Heart left ventricle (tissue), 16 donors: ENCODE data around the gene TFF3. TPM values are rescaled to one million over a fixed set of nuclear protein-coding genes. Genes with fewer than 3 reads are reported as not detected.

Source experiments
- ATAC-seq, 4 donors: fragments of 200-7000 bp; cut with Tn5 transposase; one replicate each; pipeline ENCODE4 v1.9.1; 2020 to 2022; ENCODE audit warnings: moderate library complexity in 4 of 4, mild to moderate bottlenecking in 3 of 4, moderate number of reproducible peaks in 1 of 4
- DNase-seq, 5 donors: peaks; one replicate each; pipeline ENCODE4 v3.0.0-alpha.2; 2020
- H3K27ac ChIP-seq, 12 donors: fragments of 200-600 bp; sonication (generic) in 4 of 12; one replicate each; pipeline versions ENCODE4 v1.5.0 to v1.8.0; 2016 to 2022; ENCODE audit warnings: mild to moderate bottlenecking in 2 of 12
- H3K27me3 ChIP-seq, 9 donors: fragments of 200-600 bp; sonication (generic) in 2 of 9; one replicate each; pipeline versions ENCODE4 v1.5.1 to v1.8.0; 2016 to 2022; ENCODE audit warnings: mild to moderate bottlenecking in 3 of 9
- H3K36me3 ChIP-seq, 9 donors: fragments of 200-600 bp; sonication (generic) in 2 of 9; one replicate each; pipeline versions ENCODE4 v1.5.0 to v1.8.0; 2018 to 2022; ENCODE audit warnings: mild to moderate bottlenecking in 2 of 9
- H3K4me1 ChIP-seq, 12 donors: fragments of 200-600 bp; sonication (generic) in 4 of 12; one replicate each; pipeline versions ENCODE4 v1.5.0 to v1.8.0; 2016 to 2022; ENCODE audit warnings: mild to moderate bottlenecking in 3 of 12
- H3K4me3 ChIP-seq, 12 donors: fragments of 200-600 bp; sonication (generic) in 4 of 12; one replicate each; pipeline versions ENCODE4 v1.5.0 to v1.8.0; 2017 to 2022; ENCODE audit warnings: mild to moderate bottlenecking in 9 of 12, moderate library complexity in 4 of 12
- H3K9me3 ChIP-seq, 12 donors: fragments of 200-600 bp; sonication (generic) in 4 of 12; one replicate each; pipeline versions ENCODE4 v1.5.0 to v1.8.0; 2016 to 2022; ENCODE audit warnings: mild to moderate bottlenecking in 1 of 12
- CTCF ChIP-seq, 12 donors: fragments of 200-600 bp; sonication (generic) in 4 of 12; IDR thresholded peaks; one replicate each; pipeline versions ENCODE4 v1.5.0 to v1.8.0; 2018 to 2022; ENCODE audit warnings: antibody characterized with exemption in 12 of 12, mild to moderate bottlenecking in 5 of 12
- POLR2A ChIP-seq, 2 donors: fragments of 450-650 bp; IDR thresholded peaks; one replicate each; pipeline ENCODE4 v1.6.1; 2017; ENCODE audit warnings: antibody characterized with exemption in 2 of 2, mild to moderate bottlenecking in 2 of 2, moderate library complexity in 2 of 2
- WGBS, 4 donors: extraction: QIAGEN DNeasy Blood & Tissue Kit in 2 of 4; methylation state at CpG; one replicate each; pipeline versions ENCODE4 v1.1.5 to v1.1.7; 2013 to 2018; 5-methylcytosine and 5-hydroxymethylcytosine counted together
- intact Hi-C, 10 donors: fragments of 100-400 bp; cut with DNase I; formaldehyde crosslinking; loops; one replicate each; pipeline versions ENCODE4 v1.11.1 to v1.14.2; 2022
- polyA plus RNA-seq, 2 donors: library from polyadenylated mRNA; stranded (reverse); fragments of 200-250 nt; gene quantifications; one replicate each; pipeline ENCODE4 v1.2.3, GENCODE V29; 2013
- total RNA-seq, 9 donors: library from RNA; depleted of rRNA in 2 of 9; stranded (reverse); fragments of >200 nt in 2 of 9; fragmentation: NEBNext Ultra II Directional in 3 of 9; extraction: Animal tissue kit (Norgen Biotek cat#: 25700) in 3 of 9; gene quantifications; one replicate each; pipeline versions ENCODE4 v1.1.0 to v1.2.4, GENCODE V29; 2016 to 2023
- donor health status: ischemic (EF 13 %, LVEDD 7.1; RV severe dilation, severe dysfunction).
- donor health status: healthy with polysubstance abuse.
- donor health status: DM: no; HTN: yes; CAD: no.
- donor health status: DM: no; HTN: no; CAD: no.
- donor health status: ischemic (EF 25% LVEDD 6.9; RV normal size, moderate dysfunction).
- donor health status: ischemic (EF 25% LVEDD 5.7; RV mildly dilated, moderate dysfunction).
- donor health status: healthy.
- donor health status: DM: yes; HTN: yes; CAD: no.
- donor health status: ischemic (EF 35%, LVEDD 5.7; RV mildly dilated, moderate dysfunction).
- donor health status: nonischemic (EF 11% LVEDD 7.7; RV severe dilation, severe dysfunction).
- donor health status: DM: yes; HTN: yes; CAD: no.
- donor health status: PGD.
- donor health status: ischemic (EF 29% LVEDD 5.4; RV normal size, mild dysfunction).
- donor health status: nonischemic (EF 23%, LVEDD 6.1; RV moderate dilation, normal function).

TFF3 gene
- total and polyA plus RNA-seq, 11 donors: 0.75 to 10.8 (median 3.0) TPM

- DNase-seq (peak in 2 of 5 donors; percentile 28 to 41), ATAC-seq (peak; percentile 58 to 82 (median 64))
- Histone ChIP-seq H3K27ac (peak overlapping the region in 11 of 12 donors; percentile 43 to 90 (median 74)), H3K9me3 (no peaks in the 10 kb centered on the region), H3K4me3 (no peak overlapping the region), H3K36me3 (peaks cover 0 to 10% (median 0%) of the 10 kb centered on the region in 9 donors), H3K4me1 (peaks cover 0 to 41% (median 19%) of the 10 kb centered on the region in 12 donors), H3K27me3 (peaks cover 0 to 3% (median 0%) of the 10 kb centered on the region in 9 donors)
- intact Hi-C loops: loop anchor here in 3 of 10 donors (5.0 to 10.0 kb wide), 3 partner anchors 67 to 139 kb away; no protein-coding TSS in a partner anchor
- 53 to 67% (median 66%) methylated on average over 12 to 20 of the region's 20 CpGs for WGBS, 4 donors
- no peak for TF ChIP-seq CTCF (IDR thresholded peaks at IDR 0.05)
- TF ChIP-seq POLR2A (IDR thresholded peaks at IDR 0.05): no peak
Observed at GRCh38 chr21:42301371-42302075, 13.7 kb downstream of the TFF3 start.

GRCh38 chr21:42300956-42301355 is 14.3 kb downstream of the TFF3 start:
- no peaks in the 10 kb centered on the region for H3K27me3 ChIP-seq
- peak overlapping the region in 10 of 12 donors; percentile 69 to 90 (median 76) for H3K27ac ChIP-seq
- peak in 1 of 5 donors; percentile 17 for DNase-seq
- peaks cover 0 to 41% (median 19%) of the 10 kb centered on the region in 12 donors for H3K4me1 ChIP-seq
- intact Hi-C loops: loop anchor here in 3 of 10 donors (5.0 to 10.0 kb wide), 3 partner anchors 66 to 139 kb away; no protein-coding TSS in a partner anchor
- 88 to 95% (median 91%) methylated on average over 9 of the region's 9 CpGs for WGBS, 4 donors
- H3K9me3 ChIP-seq: no peaks in the 10 kb centered on the region
- TF ChIP-seq CTCF (IDR thresholded peaks at IDR 0.05): no peak
- no peak for TF ChIP-seq POLR2A (IDR thresholded peaks at IDR 0.05)
- ATAC-seq: no peak
- no peak overlapping the region for H3K4me3 ChIP-seq
- H3K36me3 ChIP-seq: peaks cover 0 to 13% (median 4%) of the 10 kb centered on the region in 9 donors

DNA sequence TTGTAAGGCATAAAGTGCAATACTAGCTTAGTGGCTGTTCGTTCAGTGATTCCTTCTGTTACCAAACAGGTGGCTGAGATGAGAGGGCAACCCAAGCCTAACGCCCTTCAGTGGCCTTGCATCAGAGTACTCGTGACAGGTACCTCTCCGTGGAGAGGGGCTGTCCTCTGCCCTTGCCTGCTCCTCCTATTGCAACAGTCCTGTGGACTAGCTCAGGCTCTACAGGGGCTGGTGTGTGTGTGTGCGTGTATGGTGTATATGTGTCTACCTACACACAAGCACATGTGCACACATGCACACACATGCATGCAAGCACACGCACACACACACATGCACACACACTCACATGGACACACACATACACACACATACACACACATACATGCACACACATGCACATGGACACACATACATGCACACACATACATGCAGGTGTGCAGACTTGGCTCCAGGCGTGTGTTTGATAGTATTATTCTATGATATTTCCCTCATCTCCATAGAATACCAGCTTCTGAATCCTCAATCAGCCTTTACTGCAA is 15.1 kb downstream of the TFF3 start:
- TF ChIP-seq CTCF (IDR thresholded peaks at IDR 0.05): no peak
- TF ChIP-seq POLR2A (IDR thresholded peaks at IDR 0.05): no peak
- H3K9me3 ChIP-seq: no peaks in the 10 kb centered on the region
- intact Hi-C loops: loop anchor here in 3 of 10 donors (5.0 to 10.0 kb wide), 3 partner anchors 65 to 138 kb away; no protein-coding TSS in a partner anchor
- peak in 1 of 5 donors; percentile 14 for DNase-seq
- no peak for ATAC-seq
- WGBS, 4 donors: 76 to 95% (median 79%) methylated on average over 3 to 7 of the region's 7 CpGs
- H3K27ac ChIP-seq: peak overlapping the region in 9 of 12 donors; percentile 31 to 90 (median 73)
- H3K36me3 ChIP-seq: peaks cover 0 to 18% (median 5%) of the 10 kb centered on the region in 9 donors
- H3K27me3 ChIP-seq: no peaks in the 10 kb centered on the region
- peaks cover 0 to 41% (median 19%) of the 10 kb centered on the region in 12 donors for H3K4me1 ChIP-seq
- no peak overlapping the region for H3K4me3 ChIP-seq
